ENCODE results near the gene ENO3.
A peak's percentile ranks its signal among the peaks of the same experiment; 100 is the strongest.

ENO3 gene

GRCh38 chr17:4986951-4987766 lies 36.2 kb downstream of the ENO3 start, which contains the start of gene CAMTA2:
Gene CAMTA2, minus strand, starts transcription at chr17:4987675. Its CDS starts 1,453 bp downstream, at chr17:4986222.
- no peaks in the 10 kb centered on the region for H3K9me3 ChIP-seq
- H3K4me3 ChIP-seq (ENCODE audit: low read depth, low read length): peak within 1 kb of the TSS; percentile 66
- H3K4me1 ChIP-seq: no peaks in the 10 kb centered on the region
- H3K36me3 ChIP-seq: no peaks in the 10 kb centered on the region
- DNase-seq: peak; percentile 82
- TF ChIP-seq CTCF (IDR thresholded peaks at IDR 0.05; ENCODE audit: low read depth, low read length): peak; percentile 60
- H3K27me3 ChIP-seq: no peaks in the 10 kb centered on the region

GRCh38 chr17:4987767-4988567 lies 37.0 kb downstream of the ENO3 start:
- Histone ChIP-seq H3K4me1 (no peaks in the 10 kb centered on the region), H3K9me3 (no peaks in the 10 kb centered on the region), H3K4me3 (ENCODE audit: low read depth, low read length) (peak overlapping the region; percentile 66), H3K36me3 (no peaks in the 10 kb centered on the region), H3K27me3 (no peaks in the 10 kb centered on the region)
- DNase-seq: no peak
- no peak for TF ChIP-seq CTCF (IDR thresholded peaks at IDR 0.05; ENCODE audit: low read depth, low read length)

GRCh38 chr17:4994081-4994595 lies 43.2 kb downstream of the ENO3 start:
- Histone ChIP-seq H3K27me3 (no peaks in the 10 kb centered on the region), H3K9me3 (no peaks in the 10 kb centered on the region), H3K4me3 (ENCODE audit: low read depth, low read length) (no peak overlapping the region), H3K36me3 (no peaks in the 10 kb centered on the region), H3K4me1 (no peaks in the 10 kb centered on the region)
- no peak for DNase-seq
- TF ChIP-seq CTCF (IDR thresholded peaks at IDR 0.05; ENCODE audit: low read depth, low read length): no peak

DNA sequence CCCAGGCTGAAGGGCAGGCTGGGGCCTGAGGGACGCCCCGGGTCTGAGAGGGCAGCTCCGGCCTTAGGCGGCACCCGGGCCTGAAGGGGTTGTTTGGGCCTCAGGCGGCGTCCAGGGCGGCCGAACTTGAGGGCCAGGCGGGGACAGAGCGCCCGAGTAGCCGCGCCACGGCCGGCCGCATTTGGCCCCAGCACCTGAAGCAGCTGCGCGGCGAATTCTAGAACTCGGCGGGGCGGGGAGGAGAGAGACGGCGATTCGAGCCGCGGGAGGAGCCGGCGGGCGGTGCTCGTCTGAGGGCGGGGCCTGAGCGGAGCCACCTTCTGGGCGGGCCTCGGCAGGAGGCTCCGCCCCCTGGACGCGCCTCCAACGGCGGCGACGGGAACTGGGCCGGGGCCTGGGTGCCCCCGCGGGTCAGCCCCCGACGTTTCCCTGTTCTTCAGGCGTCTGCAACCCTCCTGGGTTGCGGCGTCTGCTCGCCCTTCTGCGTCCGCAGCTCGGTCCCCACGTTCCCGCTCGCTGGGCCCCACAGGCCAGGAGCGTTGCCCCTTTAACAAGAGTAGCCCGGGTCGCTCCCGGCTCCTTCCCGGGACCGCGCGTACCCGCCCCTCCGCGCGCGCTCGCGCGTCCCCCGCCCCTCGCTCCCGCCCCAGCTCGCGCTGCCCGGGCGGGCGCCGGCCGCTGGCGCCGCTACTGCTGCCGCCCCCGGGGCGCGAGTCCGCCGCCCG lies 46.5 kb downstream of the ENO3 start, which contains the start of the genes INCA1 and KIF1C:
INCA1 (minus strand) TSS at position 221 of the 725 bp plus-strand sequence. CDS start 3,085 bp downstream, outside the sequence.
KIF1C (plus strand) TSS at position 649 of the 725 bp plus-strand sequence. CDS start 2,297 bp downstream, outside the sequence.
- Histone ChIP-seq H3K9me3 (no peaks in the 10 kb centered on the region), H3K36me3 (no peaks in the 10 kb centered on the region), H3K4me3 (ENCODE audit: low read depth, low read length) (peak within 1 kb of the TSS; percentile 56), H3K4me1 (no peaks in the 10 kb centered on the region), H3K27me3 (no peaks in the 10 kb centered on the region)
- DNase-seq: peak; percentile 87
- no peak for TF ChIP-seq CTCF (IDR thresholded peaks at IDR 0.05; ENCODE audit: low read depth, low read length)

DNA sequence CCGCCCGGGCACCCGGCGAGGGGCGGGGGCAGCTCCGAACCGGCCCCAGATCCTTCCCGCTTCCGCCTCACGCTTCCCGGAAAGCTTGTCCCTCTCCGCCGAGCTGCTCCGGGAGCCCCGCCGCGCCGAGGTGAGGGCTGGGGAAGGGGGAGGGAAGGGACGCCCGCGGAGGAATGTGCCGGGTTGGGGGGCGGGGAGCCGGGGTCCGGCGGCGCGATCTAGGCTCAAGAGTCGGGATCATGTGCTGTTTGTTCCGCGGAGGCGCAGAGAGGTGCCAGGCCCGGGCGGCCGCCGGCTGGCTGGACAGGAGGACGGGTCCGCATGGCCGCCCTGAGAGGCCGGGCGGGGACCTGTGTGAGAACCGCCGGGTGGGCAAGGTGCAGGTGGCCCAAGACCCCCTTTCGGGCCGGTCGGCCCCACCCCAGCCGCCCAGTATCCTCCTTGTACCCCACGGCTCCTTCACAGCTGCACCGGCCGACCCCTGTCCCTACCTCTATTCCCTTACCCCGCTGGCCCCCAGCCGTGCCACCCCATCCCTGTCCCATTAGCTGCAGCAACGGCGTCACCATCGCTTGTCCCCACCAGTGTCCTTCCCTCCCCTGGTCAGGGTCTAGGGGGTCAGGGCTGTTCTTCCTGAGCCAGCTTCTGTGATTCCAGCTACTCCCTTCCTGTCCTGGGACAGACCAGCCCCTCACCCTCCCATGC lies 47.3 kb downstream of the ENO3 start:
- no peak for TF ChIP-seq CTCF (IDR thresholded peaks at IDR 0.05; ENCODE audit: low read depth, low read length)
- H3K4me1 ChIP-seq: no peaks in the 10 kb centered on the region
- no peaks in the 10 kb centered on the region for H3K36me3 ChIP-seq
- H3K27me3 ChIP-seq: no peaks in the 10 kb centered on the region
- peak overlapping the region; percentile 56 for H3K4me3 ChIP-seq (ENCODE audit: low read depth, low read length)
- no peak for DNase-seq
- no peaks in the 10 kb centered on the region for H3K9me3 ChIP-seq
